Ovary (tissue), 9 donors: ENCODE measurements around the gene SLC35F4. TPM values are rescaled to one million over a fixed set of nuclear protein-coding genes. Genes with fewer than 3 reads are reported as not detected.

Experiments
- DNase-seq, 5 donors: peaks; one replicate each; pipeline ENCODE4 v3.0.0-alpha.2; 2019 to 2020
- H3K27ac ChIP-seq, 2 donors: fragments of 200-600 bp; one replicate each; pipeline versions ENCODE4 v1.5.1 to v1.8.0; 2019 to 2022
- H3K27me3 ChIP-seq: fragments of 200-600 bp; one replicate; pipeline ENCODE4 v1.8.0; 2022
- H3K36me3 ChIP-seq: fragments of 200-600 bp; sonication (generic); one replicate; pipeline ENCODE4 v1.5.1; 2019
- H3K4me1 ChIP-seq: one replicate; pipeline ENCODE4 v1.8.1; 2013; ENCODE audit warnings: mild to moderate bottlenecking, moderate library complexity; ENCODE audit not compliant: insufficient read depth
- H3K4me3 ChIP-seq: fragments of 200-600 bp; sonication (generic); one replicate; pipeline ENCODE4 v1.5.1; 2017
- H3K9me3 ChIP-seq, 2 donors: fragments of 200-600 bp in 1 of 2; sonication (generic) in 1 of 2; one replicate each; pipeline versions ENCODE4 v1.5.1 to v1.8.1; 2013 to 2019; ENCODE audit warnings: mild to moderate bottlenecking in 1 of 2, moderate library complexity in 1 of 2
- EP300 ChIP-seq: sonication (generic); formaldehyde crosslinking; IDR thresholded peaks from one replicate; pipeline ENCODE4 v1.6.1; 2017; ENCODE audit warnings: antibody characterized with exemption
- POLR2A ChIP-seq: fragments of 450-650 bp; IDR thresholded peaks from one replicate; pipeline ENCODE4 v1.6.1; 2017; ENCODE audit warnings: antibody characterized with exemption, mild to moderate bottlenecking, moderate library complexity
- WGBS, 3 donors: extraction: QIAGEN DNeasy Blood & Tissue Kit in 1 of 3; methylation state at CpG; one replicate each; pipeline versions ENCODE4 v1.1.5 to v1.1.7; 2013 to 2017; 5-methylcytosine and 5-hydroxymethylcytosine counted together
- intact Hi-C, 4 donors: fragments of 100-400 bp; cut with DNase I; formaldehyde crosslinking; loops; one replicate each; pipeline versions ENCODE4 v1.11.0 to v1.15.1; 2022 to 2023
- polyA plus RNA-seq, 2 donors: library from polyadenylated mRNA; stranded (reverse); fragments of 200-250 nt in 1 of 2; fragments of 350-450 nt in 1 of 2; fragmentation: Illumina TruSeq in 1 of 2; extraction: RNeasy Lipid Tissue Mini Kit (QIAGEN cat#74804) in 1 of 2; gene quantifications; one replicate each; pipeline ENCODE4 v1.2.3, GENCODE V29; 2013 to 2014
- total RNA-seq, 7 donors: library from RNA; depleted of rRNA in 2 of 7; stranded (reverse); fragments of >200 nt in 2 of 7; fragmentation: NEBNext Ultra II Directional in 3 of 7; extraction: Animal tissue kit (Norgen Biotek cat#: 25700) in 3 of 7; gene quantifications; one replicate each; pipeline versions ENCODE4 v1.1.0 to v1.2.4, GENCODE V29; 2016 to 2023
- TF ChIP-seq, protein P1 (sequence below), 3 donors: fragments of 450-650 bp in 2 of 3; fragments of 200-600 bp in 1 of 3; IDR thresholded peaks; one replicate each; pipeline versions ENCODE4 v1.5.1 to v1.8.0; 2016 to 2022; ENCODE audit warnings: antibody characterized with exemption in 3 of 3, mild to moderate bottlenecking in 1 of 3
- donor health status: DM: no; HTN: no; CAD: no; lungs with moderate emphysema.
- donor health status: DM: no; HTN: no; CAD: no.
- donor health status: Bipolar disorder and iron deficiency.
- donor health status: DM: yes; HTN: yes; CAD: no.
- donor health status: DM: no; HTN: no; CAD: no.
- donor health status: DM: yes; HTN: yes; CAD: no.

Gene SLC35F4
- total and polyA plus RNA-seq, 9 donors: 0.04 to 0.65 (median 0.20) TPM; not detected in 6

DNA sequence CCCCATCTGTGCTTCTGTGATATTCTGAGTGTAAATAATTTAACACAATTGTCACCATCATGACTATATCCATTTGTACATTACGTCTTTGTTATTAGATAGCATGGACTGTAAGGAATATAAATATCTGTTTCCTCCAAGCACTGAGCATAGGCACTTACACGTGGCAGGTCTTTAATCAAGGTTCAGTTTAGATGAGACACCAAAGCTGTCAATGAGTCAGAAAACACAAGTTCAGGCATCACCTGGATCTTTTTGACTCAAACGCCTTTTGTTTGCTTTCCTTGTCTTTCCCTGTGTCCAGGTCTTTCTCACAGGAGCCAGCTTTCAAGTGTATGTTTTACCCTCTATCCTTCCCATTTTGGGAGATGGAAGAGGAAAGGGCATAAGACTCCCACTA is 209.0 kb downstream of the SLC35F4 start:
- no peak overlapping the region for H3K27ac ChIP-seq
- intact Hi-C loops: no loop called here

DNA sequence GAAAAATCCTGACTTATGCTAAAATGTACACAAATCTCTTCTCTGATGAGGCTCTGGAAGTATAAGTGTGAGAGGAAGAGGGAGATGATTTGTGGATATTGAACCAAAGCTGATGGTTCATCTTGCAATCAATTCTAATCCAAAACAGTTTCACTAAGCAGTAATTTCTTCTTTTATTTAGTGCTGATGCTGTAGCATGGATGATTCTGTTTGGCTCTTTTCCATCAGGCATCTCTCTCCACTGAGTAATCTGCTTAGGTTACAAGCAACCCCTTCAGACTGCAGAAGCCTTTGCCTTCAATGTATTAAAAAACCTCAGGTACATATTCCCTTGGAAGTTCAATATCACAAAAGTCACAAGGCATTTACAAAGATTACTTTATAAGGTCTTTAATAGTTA is 213.1 kb downstream of the SLC35F4 start:
- Histone ChIP-seq H3K9me3 (no peaks in the 10 kb centered on the region), H3K27me3 (no peaks in the 10 kb centered on the region), H3K4me1 (no peaks in the 10 kb centered on the region), H3K27ac (no peak overlapping the region), H3K4me3 (no peak overlapping the region), H3K36me3 (no peaks in the 10 kb centered on the region)
- intact Hi-C loops: no loop called here
- TF ChIP-seq EP300 (no peak), POLR2A (no peak)
- TF ChIP-seq, protein P1, sequence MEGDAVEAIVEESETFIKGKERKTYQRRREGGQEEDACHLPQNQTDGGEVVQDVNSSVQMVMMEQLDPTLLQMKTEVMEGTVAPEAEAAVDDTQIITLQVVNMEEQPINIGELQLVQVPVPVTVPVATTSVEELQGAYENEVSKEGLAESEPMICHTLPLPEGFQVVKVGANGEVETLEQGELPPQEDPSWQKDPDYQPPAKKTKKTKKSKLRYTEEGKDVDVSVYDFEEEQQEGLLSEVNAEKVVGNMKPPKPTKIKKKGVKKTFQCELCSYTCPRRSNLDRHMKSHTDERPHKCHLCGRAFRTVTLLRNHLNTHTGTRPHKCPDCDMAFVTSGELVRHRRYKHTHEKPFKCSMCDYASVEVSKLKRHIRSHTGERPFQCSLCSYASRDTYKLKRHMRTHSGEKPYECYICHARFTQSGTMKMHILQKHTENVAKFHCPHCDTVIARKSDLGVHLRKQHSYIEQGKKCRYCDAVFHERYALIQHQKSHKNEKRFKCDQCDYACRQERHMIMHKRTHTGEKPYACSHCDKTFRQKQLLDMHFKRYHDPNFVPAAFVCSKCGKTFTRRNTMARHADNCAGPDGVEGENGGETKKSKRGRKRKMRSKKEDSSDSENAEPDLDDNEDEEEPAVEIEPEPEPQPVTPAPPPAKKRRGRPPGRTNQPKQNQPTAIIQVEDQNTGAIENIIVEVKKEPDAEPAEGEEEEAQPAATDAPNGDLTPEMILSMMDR (IDR thresholded peaks at IDR 0.05): no peak
- no peak for DNase-seq

More for the DNA sequence above, 209.0 kb downstream of the SLC35F4 start:
- no peak overlapping the region for H3K4me3 ChIP-seq
- no peak for TF ChIP-seq EP300
- TF ChIP-seq, protein P1 (IDR thresholded peaks at IDR 0.05): no peak
- TF ChIP-seq POLR2A: no peak
- H3K4me1 ChIP-seq: no peaks in the 10 kb centered on the region
- no peaks in the 10 kb centered on the region for H3K27me3 ChIP-seq
- H3K36me3 ChIP-seq: no peaks in the 10 kb centered on the region
- DNase-seq: no peak
- WGBS, 3 donors: 51 to 64% (median 59%) methylated on average over 3 of the region's 3 CpGs
- no peaks in the 10 kb centered on the region for H3K9me3 ChIP-seq

DNA sequence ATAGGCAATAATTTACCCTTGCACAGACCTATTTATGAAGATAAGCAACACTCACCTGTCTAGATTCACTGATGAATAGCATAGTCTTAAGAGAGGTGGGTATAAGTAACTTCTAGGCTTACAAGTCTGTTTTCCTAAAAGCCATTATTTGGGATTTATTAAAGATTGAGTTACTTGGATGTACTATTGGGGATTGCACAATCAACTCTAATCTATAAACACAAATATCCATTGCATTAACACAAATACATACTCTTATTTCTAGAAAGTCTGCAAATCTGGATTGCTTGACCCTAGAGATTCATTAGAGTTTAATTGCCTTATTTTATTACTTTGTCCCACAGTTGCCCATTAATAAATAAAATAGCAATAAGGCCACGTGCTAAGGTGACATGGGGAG is 224.1 kb downstream of the SLC35F4 start:
- Histone ChIP-seq H3K9me3 (no peaks in the 10 kb centered on the region), H3K4me3 (no peak overlapping the region), H3K27me3 (no peaks in the 10 kb centered on the region), H3K27ac (no peak overlapping the region), H3K36me3 (no peaks in the 10 kb centered on the region), H3K4me1 (no peaks in the 10 kb centered on the region)
- WGBS, 3 donors: 20 to 28% (median 22%) methylated on average over 1 of the region's 1 CpG
- TF ChIP-seq EP300: no peak
- TF ChIP-seq, protein P1 (IDR thresholded peaks at IDR 0.05): no peak
- TF ChIP-seq POLR2A: no peak
- intact Hi-C loops: no loop called here
- no peak for DNase-seq

DNA sequence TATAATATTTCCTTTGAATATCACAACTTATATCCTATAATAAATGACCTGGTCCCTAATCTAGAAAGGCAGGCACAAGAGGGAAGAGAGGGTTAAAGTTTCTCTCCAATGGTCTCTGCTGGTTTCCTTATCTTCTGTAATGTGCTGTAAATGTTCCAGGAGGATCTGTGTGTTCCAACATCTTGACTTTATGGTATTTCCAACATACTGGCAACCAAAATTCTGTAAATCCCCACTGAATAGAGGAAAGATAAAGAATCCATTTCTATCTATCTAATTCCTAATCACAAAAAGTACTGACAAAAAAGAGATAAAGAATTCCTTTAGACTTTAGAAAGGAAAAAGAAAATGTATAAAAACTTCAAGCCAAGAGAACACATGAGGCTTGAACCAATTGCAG is 225.9 kb downstream of the SLC35F4 start:
- Histone ChIP-seq H3K4me3 (no peak overlapping the region), H3K4me1 (no peaks in the 10 kb centered on the region), H3K27ac (no peak overlapping the region), H3K27me3 (no peaks in the 10 kb centered on the region), H3K36me3 (no peaks in the 10 kb centered on the region), H3K9me3 (no peaks in the 10 kb centered on the region)
- intact Hi-C loops: no loop called here
- no peak for TF ChIP-seq EP300
- TF ChIP-seq, protein P1 (IDR thresholded peaks at IDR 0.05): no peak
- no peak for TF ChIP-seq POLR2A
- no peak for DNase-seq

DNA sequence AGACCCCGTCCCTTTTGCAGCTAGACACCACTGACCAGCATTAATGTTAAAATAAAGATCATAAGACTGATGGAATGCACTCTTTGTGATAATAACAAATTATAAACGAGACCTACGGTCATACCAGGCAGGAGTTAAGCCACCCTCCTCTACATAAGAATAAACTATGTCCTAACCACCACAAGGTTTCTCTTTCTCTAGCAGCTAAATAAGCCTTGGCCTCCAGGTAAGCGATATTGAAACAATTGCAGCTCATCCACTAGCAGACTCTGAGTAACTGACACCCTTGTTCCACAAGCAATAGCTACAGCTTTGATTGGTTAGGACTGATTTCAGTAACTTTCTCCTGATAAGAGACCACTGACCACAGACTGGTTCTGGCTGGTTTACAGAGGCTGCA is 228.0 kb downstream of the SLC35F4 start:
- Histone ChIP-seq H3K36me3 (no peaks in the 10 kb centered on the region), H3K27ac (no peak overlapping the region), H3K27me3 (no peaks in the 10 kb centered on the region), H3K4me1 (no peaks in the 10 kb centered on the region), H3K9me3 (no peaks in the 10 kb centered on the region), H3K4me3 (no peak overlapping the region)
- no peak for TF ChIP-seq POLR2A
- intact Hi-C loops: no loop called here
- no peak for DNase-seq
- WGBS, 3 donors: 70 to 80% (median 77%) methylated on average over 4 of the region's 4 CpGs
